K562 (cell line): ENCODE measurements around the gene FUT2. TPM values are rescaled to one million over a fixed set of nuclear protein-coding genes. Genes with fewer than 3 reads are reported as not detected.

Experiments used
- FOS ChIP-seq: IDR thresholded peaks from 3 replicates; pipeline ENCODE4 v1.6.1; 2011; ENCODE audit not compliant: insufficient read length; ENCODE audit errors: extremely low read depth
- MGA ChIP-seq: fragments of 450-650 bp; IDR thresholded peaks from 2 replicates; pipeline ENCODE4 v1.6.1; 2016; ENCODE audit warnings: mild to moderate bottlenecking, moderate library complexity
- POU5F1 ChIP-seq: fragments of 150-350 bp; IDR thresholded peaks from 2 replicates; pipeline ENCODE4 v1.6.1; 2014; ENCODE audit warnings: borderline replicate concordance, low read length, low read depth, mild to moderate bottlenecking; ENCODE audit not compliant: partially characterized antibody
- SMARCA4 ChIP-seq: fragments of 450-650 bp; IDR thresholded peaks from 2 replicates; pipeline ENCODE4 v1.6.1; 2016
- TEAD1 ChIP-seq, 2 experiments: fragments of 450-650 bp in 1 of 2; sonication (generic) in 1 of 2; formaldehyde crosslinking; IDR thresholded peaks; 2 replicates each; pipeline versions ENCODE4 v1.4.0 to v1.8.0; 2020 to 2022; ENCODE audit warnings: mild to moderate bottlenecking in 2 of 2, missing genetic modification reagents in 1 of 2
- XRCC4 ChIP-seq: IDR thresholded peaks from one replicate; pipeline ENCODE4 v1.6.1; 2011; ENCODE audit not compliant: insufficient read depth, insufficient read length; ENCODE audit errors: extremely low read depth
- ZBTB7A ChIP-seq: IDR thresholded peaks from 2 replicates; pipeline ENCODE4 v1.6.1; 2011; ENCODE audit warnings: low read depth, mild to moderate bottlenecking, low read length, moderate library complexity, borderline replicate concordance; ENCODE audit not compliant: control insufficient read depth
- polyA plus RNA-seq, 8 experiments: library from polyadenylated mRNA; depleted of rRNA in 4 of 8; stranded (reverse) in 5 of 8; unstranded in 3 of 8; fragments of >200 nt; fragmentation: Nextera tagmentation in 2 of 8; fragmentation: Illumina TruSeq in 1 of 8; extraction: Ambion mirVana in 2 of 8; extraction: Trizol in 1 of 8; gene quantifications; 2 replicates each; pipeline versions ENCODE4 v1.2.1 to v1.2.3, GENCODE V29; 2011 to 2014; ENCODE audit warnings: inconsistent platforms in 1 of 8, missing spikeins in 1 of 8
- total RNA-seq, 7 experiments: library from RNA; depleted of rRNA in 6 of 7; stranded (reverse); fragments of >200 nt in 6 of 7; fragmentation: Illumina TruSeq in 2 of 7; extraction: Trizol in 2 of 7; gene quantifications; 2 replicates each; pipeline versions ENCODE4 v1.2.1 to v1.2.3, GENCODE V29; 2011 to 2021; ENCODE audit warnings: low replicate concordance in 1 of 7
- TF ChIP-seq, protein P1 (sequence below): sonication (generic); formaldehyde crosslinking; IDR thresholded peaks from 2 replicates; pipeline ENCODE4 v1.4.0; 2020; ENCODE audit warnings: mild to moderate bottlenecking, missing genetic modification reagents
- TF ChIP-seq, protein P2 (sequence below): IDR thresholded peaks from 3 replicates; pipeline ENCODE4 v1.6.1; 2011; ENCODE audit warnings: borderline replicate concordance, mild to moderate bottlenecking, moderate library complexity; ENCODE audit not compliant: insufficient read length; ENCODE audit errors: extremely low read depth

The FUT2 gene
- total and polyA plus RNA-seq, 9 of the 15 experiments (the other 6 are each of a cell fraction or from before 2014, with no cell fraction given), result 0.03 to 0.04 TPM; not detected in 7

- TF ChIP-seq FOS (peak; percentile 80), SMARCA4 (no peak), TEAD1 (CRISPR knock-in tag; IDR thresholded peaks at IDR 0.05) (peak in 1 of 2 experiments; percentile 72; a peak in 1 of 4 replicates), POU5F1 (peak; percentile 57), MGA (no peak), ZBTB7A (peak; percentile 63; the same call in 1 of the 2 replicates), XRCC4 (no peak)
- TF ChIP-seq, protein P1, sequence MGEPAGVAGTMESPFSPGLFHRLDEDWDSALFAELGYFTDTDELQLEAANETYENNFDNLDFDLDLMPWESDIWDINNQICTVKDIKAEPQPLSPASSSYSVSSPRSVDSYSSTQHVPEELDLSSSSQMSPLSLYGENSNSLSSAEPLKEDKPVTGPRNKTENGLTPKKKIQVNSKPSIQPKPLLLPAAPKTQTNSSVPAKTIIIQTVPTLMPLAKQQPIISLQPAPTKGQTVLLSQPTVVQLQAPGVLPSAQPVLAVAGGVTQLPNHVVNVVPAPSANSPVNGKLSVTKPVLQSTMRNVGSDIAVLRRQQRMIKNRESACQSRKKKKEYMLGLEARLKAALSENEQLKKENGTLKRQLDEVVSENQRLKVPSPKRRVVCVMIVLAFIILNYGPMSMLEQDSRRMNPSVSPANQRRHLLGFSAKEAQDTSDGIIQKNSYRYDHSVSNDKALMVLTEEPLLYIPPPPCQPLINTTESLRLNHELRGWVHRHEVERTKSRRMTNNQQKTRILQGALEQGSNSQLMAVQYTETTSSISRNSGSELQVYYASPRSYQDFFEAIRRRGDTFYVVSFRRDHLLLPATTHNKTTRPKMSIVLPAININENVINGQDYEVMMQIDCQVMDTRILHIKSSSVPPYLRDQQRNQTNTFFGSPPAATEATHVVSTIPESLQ (CRISPR knock-in tag), result no peak
- TF ChIP-seq, protein P2, sequence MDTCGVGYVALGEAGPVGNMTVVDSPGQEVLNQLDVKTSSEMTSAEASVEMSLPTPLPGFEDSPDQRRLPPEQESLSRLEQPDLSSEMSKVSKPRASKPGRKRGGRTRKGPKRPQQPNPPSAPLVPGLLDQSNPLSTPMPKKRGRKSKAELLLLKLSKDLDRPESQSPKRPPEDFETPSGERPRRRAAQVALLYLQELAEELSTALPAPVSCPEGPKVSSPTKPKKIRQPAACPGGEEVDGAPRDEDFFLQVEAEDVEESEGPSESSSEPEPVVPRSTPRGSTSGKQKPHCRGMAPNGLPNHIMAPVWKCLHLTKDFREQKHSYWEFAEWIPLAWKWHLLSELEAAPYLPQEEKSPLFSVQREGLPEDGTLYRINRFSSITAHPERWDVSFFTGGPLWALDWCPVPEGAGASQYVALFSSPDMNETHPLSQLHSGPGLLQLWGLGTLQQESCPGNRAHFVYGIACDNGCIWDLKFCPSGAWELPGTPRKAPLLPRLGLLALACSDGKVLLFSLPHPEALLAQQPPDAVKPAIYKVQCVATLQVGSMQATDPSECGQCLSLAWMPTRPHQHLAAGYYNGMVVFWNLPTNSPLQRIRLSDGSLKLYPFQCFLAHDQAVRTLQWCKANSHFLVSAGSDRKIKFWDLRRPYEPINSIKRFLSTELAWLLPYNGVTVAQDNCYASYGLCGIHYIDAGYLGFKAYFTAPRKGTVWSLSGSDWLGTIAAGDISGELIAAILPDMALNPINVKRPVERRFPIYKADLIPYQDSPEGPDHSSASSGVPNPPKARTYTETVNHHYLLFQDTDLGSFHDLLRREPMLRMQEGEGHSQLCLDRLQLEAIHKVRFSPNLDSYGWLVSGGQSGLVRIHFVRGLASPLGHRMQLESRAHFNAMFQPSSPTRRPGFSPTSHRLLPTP, result no peak
Measured at GRCh38 chr19:48713864-48714755, 18.3 kb downstream of the FUT2 start (continued).
